Measurements from ENCODE around the gene LRRC75A.

GRCh38 chr17:16439303-16439791 is 52.6 kb downstream of the LRRC75A start:
- TF ChIP-seq, protein P1, sequence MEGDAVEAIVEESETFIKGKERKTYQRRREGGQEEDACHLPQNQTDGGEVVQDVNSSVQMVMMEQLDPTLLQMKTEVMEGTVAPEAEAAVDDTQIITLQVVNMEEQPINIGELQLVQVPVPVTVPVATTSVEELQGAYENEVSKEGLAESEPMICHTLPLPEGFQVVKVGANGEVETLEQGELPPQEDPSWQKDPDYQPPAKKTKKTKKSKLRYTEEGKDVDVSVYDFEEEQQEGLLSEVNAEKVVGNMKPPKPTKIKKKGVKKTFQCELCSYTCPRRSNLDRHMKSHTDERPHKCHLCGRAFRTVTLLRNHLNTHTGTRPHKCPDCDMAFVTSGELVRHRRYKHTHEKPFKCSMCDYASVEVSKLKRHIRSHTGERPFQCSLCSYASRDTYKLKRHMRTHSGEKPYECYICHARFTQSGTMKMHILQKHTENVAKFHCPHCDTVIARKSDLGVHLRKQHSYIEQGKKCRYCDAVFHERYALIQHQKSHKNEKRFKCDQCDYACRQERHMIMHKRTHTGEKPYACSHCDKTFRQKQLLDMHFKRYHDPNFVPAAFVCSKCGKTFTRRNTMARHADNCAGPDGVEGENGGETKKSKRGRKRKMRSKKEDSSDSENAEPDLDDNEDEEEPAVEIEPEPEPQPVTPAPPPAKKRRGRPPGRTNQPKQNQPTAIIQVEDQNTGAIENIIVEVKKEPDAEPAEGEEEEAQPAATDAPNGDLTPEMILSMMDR (conservative IDR thresholded peaks at IDR 0.05; ENCODE audit: low read depth in 2 of 2): no peak
- TF ChIP-seq JUNB (IDR thresholded peaks at IDR 0.05; ENCODE audit: unreplicated experiment): no peak
- TF ChIP-seq, protein P2, sequence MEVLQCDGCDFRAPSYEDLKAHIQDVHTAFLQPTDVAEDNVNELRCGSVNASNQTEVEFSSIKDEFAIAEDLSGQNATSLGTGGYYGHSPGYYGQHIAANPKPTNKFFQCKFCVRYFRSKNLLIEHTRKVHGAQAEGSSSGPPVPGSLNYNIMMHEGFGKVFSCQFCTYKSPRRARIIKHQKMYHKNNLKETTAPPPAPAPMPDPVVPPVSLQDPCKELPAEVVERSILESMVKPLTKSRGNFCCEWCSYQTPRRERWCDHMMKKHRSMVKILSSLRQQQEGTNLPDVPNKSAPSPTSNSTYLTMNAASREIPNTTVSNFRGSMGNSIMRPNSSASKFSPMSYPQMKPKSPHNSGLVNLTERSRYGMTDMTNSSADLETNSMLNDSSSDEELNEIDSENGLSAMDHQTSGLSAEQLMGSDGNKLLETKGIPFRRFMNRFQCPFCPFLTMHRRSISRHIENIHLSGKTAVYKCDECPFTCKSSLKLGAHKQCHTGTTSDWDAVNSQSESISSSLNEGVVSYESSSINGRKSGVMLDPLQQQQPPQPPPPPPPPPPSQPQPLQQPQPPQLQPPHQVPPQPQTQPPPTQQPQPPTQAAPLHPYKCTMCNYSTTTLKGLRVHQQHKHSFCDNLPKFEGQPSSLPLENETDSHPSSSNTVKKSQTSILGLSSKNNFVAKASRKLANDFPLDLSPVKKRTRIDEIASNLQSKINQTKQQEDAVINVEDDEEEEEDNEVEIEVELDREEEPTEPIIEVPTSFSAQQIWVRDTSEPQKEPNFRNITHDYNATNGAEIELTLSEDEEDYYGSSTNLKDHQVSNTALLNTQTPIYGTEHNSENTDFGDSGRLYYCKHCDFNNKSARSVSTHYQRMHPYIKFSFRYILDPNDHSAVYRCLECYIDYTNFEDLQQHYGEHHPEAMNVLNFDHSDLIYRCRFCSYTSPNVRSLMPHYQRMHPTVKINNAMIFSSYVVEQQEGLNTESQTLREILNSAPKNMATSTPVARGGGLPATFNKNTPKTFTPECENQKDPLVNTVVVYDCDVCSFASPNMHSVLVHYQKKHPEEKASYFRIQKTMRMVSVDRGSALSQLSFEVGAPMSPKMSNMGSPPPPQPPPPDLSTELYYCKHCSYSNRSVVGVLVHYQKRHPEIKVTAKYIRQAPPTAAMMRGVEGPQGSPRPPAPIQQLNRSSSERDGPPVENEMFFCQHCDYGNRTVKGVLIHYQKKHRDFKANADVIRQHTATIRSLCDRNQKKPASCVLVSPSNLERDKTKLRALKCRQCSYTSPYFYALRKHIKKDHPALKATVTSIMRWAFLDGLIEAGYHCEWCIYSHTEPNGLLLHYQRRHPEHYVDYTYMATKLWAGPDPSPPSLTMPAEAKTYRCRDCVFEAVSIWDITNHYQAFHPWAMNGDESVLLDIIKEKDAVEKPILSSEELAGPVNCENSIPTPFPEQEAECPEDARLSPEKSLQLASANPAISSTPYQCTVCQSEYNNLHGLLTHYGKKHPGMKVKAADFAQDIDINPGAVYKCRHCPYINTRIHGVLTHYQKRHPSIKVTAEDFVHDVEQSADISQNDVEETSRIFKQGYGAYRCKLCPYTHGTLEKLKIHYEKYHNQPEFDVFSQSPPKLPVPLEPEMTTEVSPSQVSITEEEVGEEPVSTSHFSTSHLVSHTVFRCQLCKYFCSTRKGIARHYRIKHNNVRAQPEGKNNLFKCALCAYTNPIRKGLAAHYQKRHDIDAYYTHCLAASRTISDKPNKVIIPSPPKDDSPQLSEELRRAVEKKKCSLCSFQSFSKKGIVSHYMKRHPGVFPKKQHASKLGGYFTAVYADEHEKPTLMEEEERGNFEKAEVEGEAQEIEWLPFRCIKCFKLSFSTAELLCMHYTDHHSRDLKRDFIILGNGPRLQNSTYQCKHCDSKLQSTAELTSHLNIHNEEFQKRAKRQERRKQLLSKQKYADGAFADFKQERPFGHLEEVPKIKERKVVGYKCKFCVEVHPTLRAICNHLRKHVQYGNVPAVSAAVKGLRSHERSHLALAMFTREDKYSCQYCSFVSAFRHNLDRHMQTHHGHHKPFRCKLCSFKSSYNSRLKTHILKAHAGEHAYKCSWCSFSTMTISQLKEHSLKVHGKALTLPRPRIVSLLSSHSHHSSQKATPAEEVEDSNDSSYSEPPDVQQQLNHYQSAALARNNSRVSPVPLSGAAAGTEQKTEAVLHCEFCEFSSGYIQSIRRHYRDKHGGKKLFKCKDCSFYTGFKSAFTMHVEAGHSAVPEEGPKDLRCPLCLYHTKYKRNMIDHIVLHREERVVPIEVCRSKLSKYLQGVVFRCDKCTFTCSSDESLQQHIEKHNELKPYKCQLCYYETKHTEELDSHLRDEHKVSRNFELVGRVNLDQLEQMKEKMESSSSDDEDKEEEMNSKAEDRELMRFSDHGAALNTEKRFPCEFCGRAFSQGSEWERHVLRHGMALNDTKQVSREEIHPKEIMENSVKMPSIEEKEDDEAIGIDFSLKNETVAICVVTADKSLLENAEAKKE (CRISPR knock-in tag; IDR thresholded peaks at IDR 0.05): no peak
- TF ChIP-seq, protein P3, sequence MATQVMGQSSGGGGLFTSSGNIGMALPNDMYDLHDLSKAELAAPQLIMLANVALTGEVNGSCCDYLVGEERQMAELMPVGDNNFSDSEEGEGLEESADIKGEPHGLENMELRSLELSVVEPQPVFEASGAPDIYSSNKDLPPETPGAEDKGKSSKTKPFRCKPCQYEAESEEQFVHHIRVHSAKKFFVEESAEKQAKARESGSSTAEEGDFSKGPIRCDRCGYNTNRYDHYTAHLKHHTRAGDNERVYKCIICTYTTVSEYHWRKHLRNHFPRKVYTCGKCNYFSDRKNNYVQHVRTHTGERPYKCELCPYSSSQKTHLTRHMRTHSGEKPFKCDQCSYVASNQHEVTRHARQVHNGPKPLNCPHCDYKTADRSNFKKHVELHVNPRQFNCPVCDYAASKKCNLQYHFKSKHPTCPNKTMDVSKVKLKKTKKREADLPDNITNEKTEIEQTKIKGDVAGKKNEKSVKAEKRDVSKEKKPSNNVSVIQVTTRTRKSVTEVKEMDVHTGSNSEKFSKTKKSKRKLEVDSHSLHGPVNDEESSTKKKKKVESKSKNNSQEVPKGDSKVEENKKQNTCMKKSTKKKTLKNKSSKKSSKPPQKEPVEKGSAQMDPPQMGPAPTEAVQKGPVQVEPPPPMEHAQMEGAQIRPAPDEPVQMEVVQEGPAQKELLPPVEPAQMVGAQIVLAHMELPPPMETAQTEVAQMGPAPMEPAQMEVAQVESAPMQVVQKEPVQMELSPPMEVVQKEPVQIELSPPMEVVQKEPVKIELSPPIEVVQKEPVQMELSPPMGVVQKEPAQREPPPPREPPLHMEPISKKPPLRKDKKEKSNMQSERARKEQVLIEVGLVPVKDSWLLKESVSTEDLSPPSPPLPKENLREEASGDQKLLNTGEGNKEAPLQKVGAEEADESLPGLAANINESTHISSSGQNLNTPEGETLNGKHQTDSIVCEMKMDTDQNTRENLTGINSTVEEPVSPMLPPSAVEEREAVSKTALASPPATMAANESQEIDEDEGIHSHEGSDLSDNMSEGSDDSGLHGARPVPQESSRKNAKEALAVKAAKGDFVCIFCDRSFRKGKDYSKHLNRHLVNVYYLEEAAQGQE (IDR thresholded peaks at IDR 0.05; ENCODE audit: unreplicated experiment): no peak
